22Rv1 (cell line): ENCODE results near the gene SERGEF.
A peak's percentile ranks its signal among the peaks of the same experiment; 100 is the strongest.
"Not testable (repeated sequence)": the region's sequence is repeated elsewhere in the genome, so short reads cannot be mapped to it uniquely, and the experiment has no call there.

Experiments used
- H3K27ac ChIP-seq: fragments of 450-650 bp; 2 replicates; pipeline ENCODE4 v1.5.1; 2017
- ZFX ChIP-seq: fragments of 450-650 bp; IDR thresholded peaks from 2 replicates; pipeline ENCODE4 v1.6.1; 2017; ENCODE audit warnings: antibody characterized with exemption, borderline replicate concordance
- TF ChIP-seq, protein P1 (sequence below): fragments of 450-650 bp; IDR thresholded peaks from 2 replicates; pipeline ENCODE4 v1.5.1; 2017; ENCODE audit warnings: mild to moderate bottlenecking

SERGEF gene

DNA sequence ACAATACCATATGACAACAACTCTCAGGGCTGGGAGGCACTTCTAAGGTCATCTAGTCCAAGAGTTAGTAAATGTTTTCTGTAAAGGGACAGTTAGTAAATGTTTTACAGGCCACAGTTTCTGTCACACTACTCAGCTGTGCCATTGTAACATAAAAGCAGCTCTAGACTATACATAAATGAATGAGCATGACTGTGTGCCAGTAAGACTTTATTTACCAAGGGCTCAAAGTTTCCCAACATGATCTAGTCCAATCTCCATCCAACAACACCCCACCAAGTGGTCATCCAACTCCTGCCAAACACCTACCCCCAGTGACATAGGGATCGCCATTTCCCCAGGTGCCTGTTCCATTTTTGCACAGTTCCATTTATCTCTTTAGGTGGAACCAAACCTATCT, 12.1 kb downstream of the SERGEF start:
- TF ChIP-seq, protein P1, sequence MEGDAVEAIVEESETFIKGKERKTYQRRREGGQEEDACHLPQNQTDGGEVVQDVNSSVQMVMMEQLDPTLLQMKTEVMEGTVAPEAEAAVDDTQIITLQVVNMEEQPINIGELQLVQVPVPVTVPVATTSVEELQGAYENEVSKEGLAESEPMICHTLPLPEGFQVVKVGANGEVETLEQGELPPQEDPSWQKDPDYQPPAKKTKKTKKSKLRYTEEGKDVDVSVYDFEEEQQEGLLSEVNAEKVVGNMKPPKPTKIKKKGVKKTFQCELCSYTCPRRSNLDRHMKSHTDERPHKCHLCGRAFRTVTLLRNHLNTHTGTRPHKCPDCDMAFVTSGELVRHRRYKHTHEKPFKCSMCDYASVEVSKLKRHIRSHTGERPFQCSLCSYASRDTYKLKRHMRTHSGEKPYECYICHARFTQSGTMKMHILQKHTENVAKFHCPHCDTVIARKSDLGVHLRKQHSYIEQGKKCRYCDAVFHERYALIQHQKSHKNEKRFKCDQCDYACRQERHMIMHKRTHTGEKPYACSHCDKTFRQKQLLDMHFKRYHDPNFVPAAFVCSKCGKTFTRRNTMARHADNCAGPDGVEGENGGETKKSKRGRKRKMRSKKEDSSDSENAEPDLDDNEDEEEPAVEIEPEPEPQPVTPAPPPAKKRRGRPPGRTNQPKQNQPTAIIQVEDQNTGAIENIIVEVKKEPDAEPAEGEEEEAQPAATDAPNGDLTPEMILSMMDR: no peak
- no peak for TF ChIP-seq ZFX
- H3K27ac ChIP-seq: no peak overlapping the region

DNA sequence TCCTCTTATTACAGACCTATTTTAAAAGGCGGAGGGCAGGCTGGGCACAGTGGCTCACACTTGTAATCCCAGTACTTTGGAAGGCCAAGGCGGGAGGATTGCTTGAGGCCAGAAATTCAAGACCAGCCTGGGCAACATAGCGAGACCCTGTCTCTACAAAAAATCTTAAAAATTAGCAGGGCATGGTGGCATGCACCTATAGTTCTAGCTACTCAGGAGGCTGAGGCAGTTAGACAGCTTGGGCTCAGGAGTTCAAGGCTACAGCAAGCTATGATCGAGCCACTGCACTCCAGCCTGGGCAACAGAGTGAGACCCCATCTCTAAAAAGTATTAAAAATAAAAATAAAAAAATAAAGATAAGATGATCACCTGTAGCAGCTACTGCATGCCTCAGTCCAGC, 12.7 kb downstream of the SERGEF start:
- H3K27ac ChIP-seq: not testable (repeated sequence)

DNA sequence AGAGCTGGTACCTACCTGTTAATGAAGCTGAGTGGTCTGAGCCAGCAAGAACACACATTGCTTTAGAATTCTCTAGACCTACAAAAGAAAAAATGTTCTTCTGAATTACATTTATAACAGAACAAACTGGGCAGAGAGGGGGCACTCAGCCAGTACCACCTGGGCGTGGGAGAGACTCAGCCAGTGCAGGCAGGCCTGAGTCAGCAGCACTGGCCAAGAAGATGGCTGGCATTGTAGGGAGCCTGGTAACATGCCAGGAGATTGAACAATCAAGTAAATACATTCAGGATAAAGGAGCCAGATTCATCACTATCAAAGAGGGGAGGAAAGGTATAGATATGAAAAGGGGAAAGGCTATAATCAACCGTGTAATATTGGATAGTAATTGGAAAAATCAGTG, 19.9 kb downstream of the SERGEF start:
- no peak overlapping the region for H3K27ac ChIP-seq
- TF ChIP-seq, protein P1: no peak
- TF ChIP-seq ZFX: no peak

DNA sequence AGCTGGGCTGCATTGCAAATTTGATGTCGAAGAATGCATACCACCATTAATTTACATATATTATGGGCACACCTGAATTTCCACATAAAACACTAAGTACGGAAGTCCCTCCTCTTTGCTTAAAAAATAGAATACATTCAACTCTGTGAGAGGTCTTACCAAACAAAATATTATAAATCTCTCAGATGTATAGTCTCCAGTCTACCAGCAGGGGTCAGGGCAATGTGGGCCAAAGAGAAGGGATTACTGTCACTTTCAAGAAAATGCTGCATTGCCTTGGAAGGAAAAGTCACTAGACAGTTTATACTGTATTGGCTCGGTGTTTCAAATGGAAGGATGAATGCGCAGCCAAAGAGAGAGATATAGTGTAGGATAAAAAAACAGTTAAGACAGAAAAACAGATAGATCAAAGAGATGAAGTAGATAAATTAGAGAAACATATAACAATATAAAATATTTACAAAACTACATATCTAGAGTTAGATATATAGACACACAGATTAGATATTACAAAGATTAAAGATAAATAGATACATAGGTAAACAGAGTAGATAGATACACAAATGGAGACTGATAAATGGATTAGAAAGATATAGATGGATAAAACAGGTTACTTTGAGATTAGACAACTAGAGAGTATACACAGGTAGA, 20.9 kb downstream of the SERGEF start:
- no peak for TF ChIP-seq ZFX
- TF ChIP-seq, protein P1: peak; percentile 95
- no peak overlapping the region for H3K27ac ChIP-seq

DNA sequence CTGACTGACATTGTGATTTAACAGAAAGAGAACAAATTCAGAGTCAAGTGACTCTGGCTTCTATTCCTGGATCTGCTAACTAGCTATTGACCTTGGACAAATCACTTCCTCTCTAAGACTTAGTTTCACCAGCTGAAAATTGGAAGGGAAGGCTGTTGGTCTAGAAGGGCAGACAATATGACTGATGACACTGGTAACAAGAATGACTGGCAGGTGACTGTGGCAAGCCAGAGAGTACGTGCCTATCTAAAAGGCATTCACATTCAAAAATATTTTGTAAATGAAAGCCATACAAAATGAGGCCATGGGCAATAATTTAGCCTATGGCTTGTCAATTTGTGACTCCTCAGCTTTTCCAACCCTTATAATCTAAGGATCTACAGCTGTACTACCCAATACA, 23.5 kb downstream of the SERGEF start:
- H3K27ac ChIP-seq: no peak overlapping the region
- TF ChIP-seq, protein P1: no peak
- TF ChIP-seq ZFX: no peak

DNA sequence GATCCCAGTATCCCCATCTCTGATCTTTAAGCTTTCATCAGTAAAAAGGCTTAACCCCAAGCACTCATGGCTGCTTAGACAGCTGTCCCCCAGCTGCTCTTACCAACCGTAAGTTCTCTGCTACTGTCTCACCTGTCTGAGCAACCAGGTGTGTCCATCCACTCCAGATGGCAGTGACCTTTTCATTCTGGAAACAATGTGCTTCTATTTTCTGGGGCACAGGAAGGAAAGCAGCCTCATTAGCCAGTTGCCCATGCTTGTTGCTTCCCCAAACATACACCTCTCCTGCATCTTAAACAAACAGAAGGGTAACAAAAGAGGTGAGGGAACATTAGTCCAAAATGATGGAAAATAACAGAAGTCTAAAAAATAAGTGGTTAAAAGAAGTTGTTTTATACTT, 24.4 kb downstream of the SERGEF start:
- no peak for TF ChIP-seq ZFX
- H3K27ac ChIP-seq: no peak overlapping the region

DNA sequence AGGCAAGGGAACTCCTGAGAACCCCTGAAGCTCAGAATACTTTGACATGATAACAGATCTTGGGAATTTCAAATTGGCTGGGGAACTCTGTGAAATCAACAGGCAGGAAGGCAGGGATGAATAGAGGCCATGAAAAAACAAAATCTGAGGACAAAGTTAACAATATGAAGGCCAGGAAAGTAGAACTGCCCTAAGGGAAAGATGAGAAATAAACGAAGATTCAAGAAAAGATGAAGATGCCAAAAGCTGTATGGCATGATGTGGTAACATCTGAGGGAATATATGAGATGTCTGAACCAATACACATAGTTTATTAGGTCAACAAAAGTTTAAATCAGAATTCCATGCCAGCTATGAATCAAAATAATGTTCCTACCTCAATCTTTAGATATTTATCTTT, 25.0 kb downstream of the SERGEF start:
- no peak overlapping the region for H3K27ac ChIP-seq
- TF ChIP-seq, protein P1: no peak
- TF ChIP-seq ZFX: no peak

DNA sequence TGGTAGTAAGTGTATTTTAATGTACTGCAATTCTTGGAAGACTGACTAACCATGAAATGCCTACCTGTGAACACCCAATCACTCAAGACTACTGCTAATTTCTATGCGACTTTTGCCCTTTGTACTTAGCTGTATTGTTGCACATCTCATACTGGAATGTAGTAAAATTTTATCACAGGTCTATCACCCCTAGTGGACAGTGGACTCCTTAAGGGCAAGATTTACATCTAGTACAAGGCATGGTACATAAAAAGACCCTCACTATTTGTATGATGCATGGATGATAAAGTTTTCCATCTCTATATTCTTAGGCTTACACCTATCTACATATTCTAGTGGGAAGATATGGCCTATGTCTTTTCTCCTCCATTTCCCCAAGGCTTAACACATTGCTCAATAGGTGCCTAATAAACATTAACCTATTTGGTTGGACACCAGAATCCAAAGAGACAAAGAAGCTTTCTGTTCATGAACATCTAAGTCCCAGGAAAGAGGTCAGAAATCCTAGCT, 26.1 kb downstream of the SERGEF start:
- H3K27ac ChIP-seq: no peak overlapping the region
- TF ChIP-seq, protein P1: peak; percentile 35
- no peak for TF ChIP-seq ZFX
